HepG2 (cell line): ENCODE data around the gene ANKRD11. TPM values are rescaled to one million over a fixed set of nuclear protein-coding genes. Genes with fewer than 3 reads are reported as not detected.
A peak's percentile ranks its signal among the peaks of the same experiment; 100 is the strongest.

ENCODE experiments used
- FOXJ3 ChIP-seq: sonication (generic); formaldehyde crosslinking; IDR thresholded peaks from 2 replicates; pipeline ENCODE4 v1.4.0; 2020; ENCODE audit warnings: missing genetic modification reagents, mild to moderate bottlenecking, borderline replicate concordance
- FOXO4 ChIP-seq: sonication (generic); formaldehyde crosslinking; conservative IDR thresholded peaks from 2 replicates; pipeline ENCODE4 v1.8.1; 2023; ENCODE audit warnings: missing genetic modification reagents
- HNF1A ChIP-seq, 2 experiments: sonication (generic) in 1 of 2; formaldehyde crosslinking in 1 of 2; IDR thresholded peaks; 2 replicates each; pipeline versions ENCODE4 v1.4.0 to v1.6.1; 2016 to 2020; ENCODE audit warnings: borderline replicate concordance in 1 of 2, low read depth in 1 of 2, mild to moderate bottlenecking in 1 of 2, missing genetic modification reagents in 1 of 2
- KAT2B ChIP-seq: fragments of 150-350 bp; IDR thresholded peaks from 2 replicates; pipeline ENCODE4 v1.6.1; 2014; ENCODE audit warnings: low read depth, low read length, borderline replicate concordance
- MTERF4 ChIP-seq: sonication (generic); formaldehyde crosslinking; IDR thresholded peaks from 2 replicates; pipeline ENCODE4 v1.8.0; 2023; ENCODE audit warnings: mild to moderate bottlenecking, missing genetic modification reagents
- RNF2 ChIP-seq: fragments of 450-650 bp; conservative IDR thresholded peaks from 2 replicates; pipeline ENCODE4 v1.6.1; 2016; ENCODE audit warnings: low read depth
- RNF219 ChIP-seq: sonication (generic); formaldehyde crosslinking; IDR thresholded peaks from 2 replicates; pipeline ENCODE4 v1.5.0; 2020; ENCODE audit warnings: mild to moderate bottlenecking, missing genetic modification reagents
- SNAPC4 ChIP-seq: sonication (generic); formaldehyde crosslinking; IDR thresholded peaks from 2 replicates; pipeline ENCODE4 v1.4.0; 2020; ENCODE audit warnings: mild to moderate bottlenecking, missing genetic modification reagents
- SRY ChIP-seq: sonication (generic); formaldehyde crosslinking; IDR thresholded peaks from 2 replicates; pipeline ENCODE4 v1.8.0; 2022; ENCODE audit warnings: mild to moderate bottlenecking, missing genetic modification reagents
- ZBTB46 ChIP-seq: sonication (generic); formaldehyde crosslinking; IDR thresholded peaks from 2 replicates; pipeline ENCODE4 v1.4.0; 2020; ENCODE audit warnings: mild to moderate bottlenecking, missing genetic modification reagents, borderline replicate concordance
- polyA plus RNA-seq, 8 experiments: library from polyadenylated mRNA; depleted of rRNA in 3 of 8; stranded (reverse) in 7 of 8; unstranded in 1 of 8; fragments of >200 nt; fragmentation: Illumina TruSeq in 4 of 8; extraction: Trizol in 4 of 8; gene quantifications; 2 replicates each; pipeline versions ENCODE4 v1.2.1 to v1.2.3, GENCODE V29; 2011 to 2016; ENCODE audit warnings: low read depth in 4 of 8, missing spikeins in 1 of 8, mixed read lengths in 1 of 8; ENCODE audit not compliant: insufficient read depth in 1 of 8
- total RNA-seq, 5 experiments: library from RNA; depleted of rRNA; stranded (reverse); fragments of >200 nt; fragmentation: Illumina TruSeq; extraction: Trizol; gene quantifications; 2 replicates each; pipeline ENCODE4 v1.2.3, GENCODE V29; 2016; ENCODE audit warnings: low read depth in 1 of 5

ANKRD11 gene
- total and polyA plus RNA-seq, 2 of the 13 experiments (the other 11 are each of a cell fraction or from before 2014, with no cell fraction given) = 21.4 to 38.4 TPM

- TF ChIP-seq SNAPC4 (CRISPR knock-in tag) = no peak
- TF ChIP-seq FOXJ3 = no peak
- TF ChIP-seq ZBTB46 (CRISPR knock-in tag) = no peak
- TF ChIP-seq RNF2 = no peak
- no peak for TF ChIP-seq RNF219 (CRISPR knock-in tag)
- 0 out of 2 replicates have a peak, but pooled peaks have one; percentile 24 for TF ChIP-seq SRY
- no peak for TF ChIP-seq MTERF4 (CRISPR knock-in tag)
- no peak for TF ChIP-seq KAT2B
- TF ChIP-seq HNF1A (IDR thresholded peaks at IDR 0.05; ENCODE audit: low read depth) = no peak
- TF ChIP-seq HNF1A (CRISPR knock-in tag; IDR thresholded peaks at IDR 0.05; ENCODE audit: borderline replicate concordance) = no peak
- 0 out of 2 replicates have a peak, but pooled peaks have one; percentile 64 for TF ChIP-seq FOXO4
Measured at GRCh38 chr16:89383095-89384003, 107.0 kb downstream of the ANKRD11 start (continued).
